ENCODE results near the gene KCNK15.
"Not testable (repeated sequence)": the region's sequence is repeated elsewhere in the genome, so short reads cannot be mapped to it uniquely, and the experiment has no call there.

Gene KCNK15

DNA sequence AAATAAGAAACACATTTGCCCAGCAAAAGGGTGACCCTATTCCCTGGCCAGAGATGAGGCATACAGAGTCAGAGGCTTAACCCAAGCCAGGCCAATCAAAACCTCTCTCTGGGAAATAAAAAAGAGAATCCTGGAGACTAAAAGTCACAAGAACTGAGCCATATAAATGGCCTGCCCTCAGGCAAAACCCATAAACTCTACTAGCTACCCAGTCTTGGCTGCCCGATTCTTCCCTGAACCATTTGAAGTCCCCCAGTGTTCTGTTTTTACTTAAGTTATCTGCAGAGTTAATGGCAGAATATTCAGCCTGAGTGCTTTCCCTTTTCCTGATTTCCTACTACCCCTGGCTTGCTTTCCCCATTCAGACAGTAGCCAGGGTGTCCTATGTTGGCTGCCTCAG, 13.9 kb downstream of the KCNK15 start:
- H3K9ac ChIP-seq, result no peak overlapping the region
- H3K4me1 ChIP-seq (ENCODE audit: low read depth, poor library complexity, severe bottlenecking), result no peaks in the 10 kb centered on the region
- H4K20me1 ChIP-seq (ENCODE audit: insufficient read depth), result no peaks in the 10 kb centered on the region
- no peak overlapping the region for H2AFZ ChIP-seq (ENCODE audit: low read depth)
- no peak overlapping the region for H3K27ac ChIP-seq
- no peak for TF ChIP-seq CTCF (conservative IDR thresholded peaks at IDR 0.05; ENCODE audit: low read depth, low read length)
- no peak overlapping the region for H3K4me2 ChIP-seq
- H3K79me2 ChIP-seq (ENCODE audit: insufficient read depth, low read depth), result no peaks in the 10 kb centered on the region
- H3K4me3 ChIP-seq (IDR thresholded peaks at IDR 0.05; ENCODE audit: insufficient read depth, low read depth, low read length), result no peak overlapping the region
- H3K27me3 ChIP-seq (ENCODE audit: insufficient read depth, low read depth), result peaks cover 12% of the 10 kb centered on the region
- no peaks in the 10 kb centered on the region for H3K36me3 ChIP-seq (ENCODE audit: insufficient read depth)

DNA sequence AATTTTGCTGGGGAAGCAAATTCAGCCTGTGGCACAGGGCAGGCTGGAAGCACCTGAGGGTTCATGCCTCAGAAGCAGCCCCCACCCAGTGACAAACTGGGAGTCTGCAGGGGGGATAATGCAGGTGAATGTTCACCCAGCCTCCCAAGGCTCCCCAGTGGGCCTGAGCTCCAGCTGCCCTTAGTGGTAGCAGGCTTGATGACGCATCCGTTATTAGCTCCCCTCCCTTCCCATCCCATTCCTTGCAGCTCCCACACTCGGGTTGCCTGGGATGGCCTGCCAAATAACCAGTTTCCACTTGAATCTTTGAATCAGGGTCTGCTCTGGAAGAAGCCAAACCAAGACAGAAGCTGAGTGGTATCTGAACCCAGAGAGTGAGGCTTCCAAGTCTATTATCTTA, 15.8 kb downstream of the KCNK15 start:
- no peak overlapping the region for H2AFZ ChIP-seq (ENCODE audit: low read depth)
- no peak overlapping the region for H3K4me3 ChIP-seq (IDR thresholded peaks at IDR 0.05; ENCODE audit: insufficient read depth, low read depth, low read length)
- no peak overlapping the region for H3K4me2 ChIP-seq
- H3K9ac ChIP-seq, result no peak overlapping the region
- TF ChIP-seq CTCF (conservative IDR thresholded peaks at IDR 0.05; ENCODE audit: low read depth, low read length), result no peak
- H4K20me1 ChIP-seq (ENCODE audit: insufficient read depth), result no peaks in the 10 kb centered on the region
- no peaks in the 10 kb centered on the region for H3K36me3 ChIP-seq (ENCODE audit: insufficient read depth)
- no peak overlapping the region for H3K27ac ChIP-seq
- peaks cover 27% of the 10 kb centered on the region for H3K27me3 ChIP-seq (ENCODE audit: insufficient read depth, low read depth)
- no peaks in the 10 kb centered on the region for H3K4me1 ChIP-seq (ENCODE audit: low read depth, poor library complexity, severe bottlenecking)
- H3K79me2 ChIP-seq (ENCODE audit: insufficient read depth, low read depth), result no peaks in the 10 kb centered on the region

DNA sequence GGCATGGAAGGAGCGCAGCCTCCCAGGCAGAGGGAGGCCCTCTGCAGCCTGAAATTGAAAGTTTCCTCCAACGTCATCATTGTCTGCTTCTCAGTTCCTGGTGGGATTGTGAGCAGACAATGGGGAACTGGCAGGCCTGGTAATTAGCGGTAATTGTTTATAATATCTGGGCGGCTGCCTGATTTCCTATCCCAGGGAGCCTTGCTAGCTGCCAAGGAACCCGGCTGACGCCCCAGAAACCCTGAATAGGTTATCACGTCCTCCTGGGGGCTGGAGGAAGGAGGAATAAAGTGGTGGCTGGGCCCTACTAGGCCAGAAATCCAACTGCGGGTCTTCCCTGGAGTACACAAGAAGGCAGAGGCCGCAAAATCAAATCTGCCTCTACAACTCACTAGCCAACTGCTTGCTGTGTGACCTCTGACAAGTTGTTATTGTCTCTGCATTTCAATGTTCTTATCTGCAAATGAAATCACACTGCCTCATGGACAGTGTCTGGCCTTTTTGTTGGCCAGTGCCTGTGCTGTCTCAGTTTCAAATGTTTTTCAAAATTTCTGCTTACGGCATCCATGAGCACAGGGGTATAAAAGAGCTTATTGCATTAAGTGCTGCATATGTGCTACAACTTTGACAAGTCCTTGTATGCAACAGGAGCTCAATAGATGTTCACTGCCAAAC, 16.9 kb downstream of the KCNK15 start:
- Histone ChIP-seq H3K4me1 (ENCODE audit: low read depth, poor library complexity, severe bottlenecking) (no peaks in the 10 kb centered on the region), H3K4me3 (IDR thresholded peaks at IDR 0.05; ENCODE audit: insufficient read depth, low read depth, low read length) (no peak overlapping the region), H3K27me3 (ENCODE audit: insufficient read depth, low read depth) (peaks cover 39% of the 10 kb centered on the region), H2AFZ (ENCODE audit: low read depth) (no peak overlapping the region), H3K36me3 (ENCODE audit: insufficient read depth) (no peaks in the 10 kb centered on the region), H3K27ac (no peak overlapping the region), H3K79me2 (ENCODE audit: insufficient read depth, low read depth) (no peaks in the 10 kb centered on the region), H4K20me1 (ENCODE audit: insufficient read depth) (no peaks in the 10 kb centered on the region), H3K9ac (no peak overlapping the region), H3K4me2 (no peak overlapping the region)
- no peak for TF ChIP-seq CTCF (conservative IDR thresholded peaks at IDR 0.05; ENCODE audit: low read depth, low read length)

DNA sequence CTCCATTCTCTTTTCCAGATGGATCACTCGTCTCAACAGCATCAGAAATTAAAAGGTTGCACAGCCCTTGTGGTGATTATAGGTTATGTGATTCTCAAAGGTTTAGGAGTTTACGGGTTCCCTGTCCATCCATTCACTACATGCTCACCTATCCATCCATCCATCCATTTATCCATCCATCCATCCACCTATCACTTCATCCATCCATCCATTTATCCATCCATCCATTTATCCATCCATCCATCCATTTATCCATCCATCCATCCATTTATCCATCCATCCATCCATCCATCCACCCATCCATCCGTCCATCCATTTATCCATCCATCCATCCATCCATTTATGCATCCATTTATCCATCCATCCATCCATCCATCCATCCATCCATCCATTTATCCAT, 18.1 kb downstream of the KCNK15 start:
- not testable (repeated sequence) for H2AFZ ChIP-seq (ENCODE audit: low read depth); H3K4me1 ChIP-seq (ENCODE audit: low read depth, poor library complexity, severe bottlenecking); H4K20me1 ChIP-seq (ENCODE audit: insufficient read depth); H3K4me2 ChIP-seq; H3K79me2 ChIP-seq (ENCODE audit: insufficient read depth, low read depth); H3K36me3 ChIP-seq (ENCODE audit: insufficient read depth); H3K27ac ChIP-seq; H3K4me3 ChIP-seq (IDR thresholded peaks at IDR 0.05; ENCODE audit: insufficient read depth, low read depth, low read length); H3K9ac ChIP-seq
- peaks cover 51% of the 10 kb centered on the region for H3K27me3 ChIP-seq (ENCODE audit: insufficient read depth, low read depth)

- H3K4me1 ChIP-seq (ENCODE audit: low read depth, poor library complexity, severe bottlenecking), result no peaks in the 10 kb centered on the region
- H2AFZ ChIP-seq (ENCODE audit: low read depth), result no peak overlapping the region
- H3K9ac ChIP-seq, result no peak overlapping the region
- H3K79me2 ChIP-seq (ENCODE audit: insufficient read depth, low read depth), result no peaks in the 10 kb centered on the region
- no peak overlapping the region for H3K27ac ChIP-seq
- H3K4me3 ChIP-seq (IDR thresholded peaks at IDR 0.05; ENCODE audit: insufficient read depth, low read depth, low read length), result no peak overlapping the region
- H3K4me2 ChIP-seq, result no peak overlapping the region
- no peaks in the 10 kb centered on the region for H3K36me3 ChIP-seq (ENCODE audit: insufficient read depth)
- TF ChIP-seq CTCF (conservative IDR thresholded peaks at IDR 0.05; ENCODE audit: low read depth, low read length), result no peak
- H4K20me1 ChIP-seq (ENCODE audit: insufficient read depth), result no peaks in the 10 kb centered on the region
- H3K27me3 ChIP-seq (ENCODE audit: insufficient read depth, low read depth), result peaks cover 60% of the 10 kb centered on the region
These were observed 19.4 kb downstream of the KCNK15 start for GRCh38 chr20:44765091-44765490.

Data from KMS-11 (cell line).